ENCODE results near the gene DBN1. TPM values are rescaled to one million over a fixed set of nuclear protein-coding genes. Genes with fewer than 3 reads are reported as not detected.

DBN1 gene
- total and polyA plus RNA-seq, 2 donors (not counting 3 experiments of a cell fraction or from before 2014, with no cell fraction given): 198 to 336 TPM

GRCh38 chr5:177459819-177460628 is 13.4 kb downstream of the DBN1 start:
- no peaks in the 10 kb centered on the region for H3K9me3 ChIP-seq (replicated peaks; ENCODE audit: control insufficient read depth, insufficient read depth, low read length)
- ChIA-PET CTCF (interaction anchor here (6.6 kb wide), 1 partner anchor 11 kb away, joined by 57 read pairs; the partner anchor contains the start of gene DBN1), POLR2A (no interaction called here)
- BruUV-seq (replicated peaks): no TSS peak
- intact Hi-C loops (cut with micrococcal nuclease) (no loop called here), dilution Hi-C loops (cut with MboI; ENCODE audit: extremely low pct_ligation_motif_present, low sequenced_read_pairs) (no loop called here)
- H3K79me2 ChIP-seq (ENCODE audit: control insufficient read depth, insufficient read depth, low read length): peaks cover 3% of the 10 kb centered on the region
- H4K20me1 ChIP-seq (replicated peaks; ENCODE audit: control insufficient read depth, extremely low read depth, insufficient read depth, low read length): no peaks in the 10 kb centered on the region
- DNase-seq (ENCODE audit: low read depth, low spot score): no peak
- peak; percentile 12 for TF ChIP-seq POLR2A (IDR thresholded peaks at IDR 0.05; ENCODE audit: low read depth, low read length)
- TF ChIP-seq EZH2 (IDR thresholded peaks at IDR 0.05; ENCODE audit: borderline replicate concordance, low read depth, low read length, severe bottlenecking): no peak
- TF ChIP-seq POLR2AphosphoS5 (IDR thresholded peaks at IDR 0.05; ENCODE audit: insufficient read depth, low read depth, low read length): peak; percentile 16
- TF ChIP-seq CTCF (IDR thresholded peaks at IDR 0.05; ENCODE audit: extremely low read depth in 1 of 2, insufficient read depth in 1 of 2, low read depth in 1 of 2, low read length in 2 of 2): no peak
- TF ChIP-seq MAX (IDR thresholded peaks at IDR 0.05; ENCODE audit: insufficient read depth, insufficient read length): no peak
- TF ChIP-seq FOS (IDR thresholded peaks at IDR 0.05; ENCODE audit: borderline replicate concordance, insufficient read depth, low read length): no peak
- no peak for TF ChIP-seq GATA2 (IDR thresholded peaks at IDR 0.05; ENCODE audit: insufficient read depth, insufficient read length, low read depth, low read length)
- TF ChIP-seq MYC (IDR thresholded peaks at IDR 0.05; ENCODE audit: low read depth, low read length): no peak
- H3K27me3 ChIP-seq (ENCODE audit: control insufficient read depth in 2 of 2, insufficient read depth in 2 of 2, low read length in 2 of 2): no peaks in the 10 kb centered on the region
- H3K27ac ChIP-seq (ENCODE audit: insufficient read depth, low read depth, low read length): no peak overlapping the region
- H2AFZ ChIP-seq (ENCODE audit: low read depth, low read length): no peak overlapping the region
- H3K36me3 ChIP-seq (ENCODE audit: control insufficient read depth in 2 of 2, extremely low read depth in 1 of 2, insufficient read depth in 2 of 2, low read length in 2 of 2): peaks cover 7 to 35% of the 10 kb centered on the region in 2 experiments
- H3K4me1 ChIP-seq (ENCODE audit: control insufficient read depth, extremely low read depth, insufficient read depth, low read length): peaks cover 26% of the 10 kb centered on the region
- no peak overlapping the region for H3K4me2 ChIP-seq (ENCODE audit: insufficient read depth, low read length)
- no peak for FAIRE-seq
- no peak overlapping the region for H3K4me3 ChIP-seq (replicated peaks in 1 of 3; ENCODE audit: insufficient read depth in 1 of 3, low read depth in 1 of 3, low read length in 3 of 3)
- no peak overlapping the region for H3K9ac ChIP-seq (replicated peaks; ENCODE audit: extremely low read depth, insufficient read depth, low read length)
- no peaks in the 10 kb centered on the region for H3K9me1 ChIP-seq (replicated peaks; ENCODE audit: control insufficient read depth, extremely low read depth, insufficient read depth, low read length)
